A673 (cell line): Measurements from ENCODE around the gene CENPO.
"Not testable (repeated sequence)": the region's sequence is repeated elsewhere in the genome, so short reads cannot be mapped to it uniquely, and the experiment has no call there.

Experiments
- EZH2 ChIP-seq: fragments of 200-600 bp; sonication (generic); IDR thresholded peaks from 2 replicates; pipeline ENCODE4 v1.6.1; 2017; ENCODE audit warnings: borderline replicate concordance, low read depth, mild to moderate bottlenecking, mixed read lengths, antibody characterized with exemption, low read length; ENCODE audit not compliant: poor library complexity, severe bottlenecking
- TF ChIP-seq, protein P1 (sequence below): fragments of 300-800, 200-600 bp; sonication (generic); conservative IDR thresholded peaks from 2 replicates; pipeline ENCODE4 v1.5.1; 2017; ENCODE audit warnings: low read depth, mild to moderate bottlenecking, antibody characterized with exemption, low read length, moderate library complexity, mixed read lengths

DNA sequence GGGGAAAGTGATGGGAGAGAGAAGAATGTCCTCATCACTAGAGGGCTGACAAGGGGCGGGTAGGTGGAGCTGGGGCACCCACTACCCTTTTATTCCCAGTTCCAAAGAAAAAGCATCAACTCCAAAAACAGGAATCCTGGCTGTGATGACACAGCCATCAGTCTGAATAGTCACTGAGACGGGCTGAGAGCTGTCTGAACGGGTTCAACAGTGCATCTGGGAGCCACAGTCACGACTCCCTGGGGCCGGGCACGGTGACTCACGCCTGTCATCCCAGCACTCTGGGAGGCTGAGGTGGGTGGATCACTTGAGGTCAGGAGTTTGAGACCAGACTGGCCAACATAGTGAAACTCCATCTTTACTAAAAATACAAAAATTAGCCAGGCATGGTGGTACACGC, 42.2 kb downstream of the CENPO start:
- TF ChIP-seq, protein P1, sequence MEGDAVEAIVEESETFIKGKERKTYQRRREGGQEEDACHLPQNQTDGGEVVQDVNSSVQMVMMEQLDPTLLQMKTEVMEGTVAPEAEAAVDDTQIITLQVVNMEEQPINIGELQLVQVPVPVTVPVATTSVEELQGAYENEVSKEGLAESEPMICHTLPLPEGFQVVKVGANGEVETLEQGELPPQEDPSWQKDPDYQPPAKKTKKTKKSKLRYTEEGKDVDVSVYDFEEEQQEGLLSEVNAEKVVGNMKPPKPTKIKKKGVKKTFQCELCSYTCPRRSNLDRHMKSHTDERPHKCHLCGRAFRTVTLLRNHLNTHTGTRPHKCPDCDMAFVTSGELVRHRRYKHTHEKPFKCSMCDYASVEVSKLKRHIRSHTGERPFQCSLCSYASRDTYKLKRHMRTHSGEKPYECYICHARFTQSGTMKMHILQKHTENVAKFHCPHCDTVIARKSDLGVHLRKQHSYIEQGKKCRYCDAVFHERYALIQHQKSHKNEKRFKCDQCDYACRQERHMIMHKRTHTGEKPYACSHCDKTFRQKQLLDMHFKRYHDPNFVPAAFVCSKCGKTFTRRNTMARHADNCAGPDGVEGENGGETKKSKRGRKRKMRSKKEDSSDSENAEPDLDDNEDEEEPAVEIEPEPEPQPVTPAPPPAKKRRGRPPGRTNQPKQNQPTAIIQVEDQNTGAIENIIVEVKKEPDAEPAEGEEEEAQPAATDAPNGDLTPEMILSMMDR: not testable (repeated sequence)
- TF ChIP-seq EZH2: not testable (repeated sequence)
